Vagina (tissue), 2 donors: ENCODE data around the gene CCNQ. TPM values are rescaled to one million over a fixed set of nuclear protein-coding genes. Genes with fewer than 3 reads are reported as not detected.
A peak's percentile ranks its signal among the peaks of the same experiment; 100 is the strongest.

Experiments
- DNase-seq, 2 donors: peaks; one replicate each; pipeline ENCODE4 v3.0.0-alpha.2; 2017; ENCODE audit errors: extremely low spot score in 2 of 2
- H3K27ac ChIP-seq: fragments of 200-600 bp; sonication (generic); one replicate; pipeline ENCODE4 v1.5.1; 2019
- H3K27me3 ChIP-seq: fragments of 200-600 bp; sonication (generic); one replicate; pipeline ENCODE4 v1.5.1; 2019
- H3K36me3 ChIP-seq, 2 donors: fragments of 200-600 bp; sonication (generic); one replicate each; pipeline ENCODE4 v1.5.1; 2017 to 2019
- H3K4me1 ChIP-seq: fragments of 200-600 bp; sonication (generic); one replicate; pipeline ENCODE4 v1.5.1; 2019
- H3K4me3 ChIP-seq, 2 donors: fragments of 200-600 bp; sonication (generic); 1 replicate in 1 of 2; 2 replicates in 1 of 2; pipeline ENCODE4 v1.5.1; 2016 to 2019
- H3K9me3 ChIP-seq: fragments of 200-600 bp; sonication (generic); one replicate; pipeline ENCODE4 v1.5.1; 2019
- CTCF ChIP-seq, 3 experiments: fragments of 450-650 bp in 2 of 3; fragments of 200-600 bp in 1 of 3; sonication (generic) in 1 of 3; IDR thresholded peaks; one replicate each; pipeline ENCODE4 v1.5.1; 2017 to 2019; ENCODE audit warnings: antibody characterized with exemption in 3 of 3, mild to moderate bottlenecking in 2 of 3, moderate library complexity in 2 of 3
- POLR2A ChIP-seq, 2 donors: fragments of 450-650 bp; IDR thresholded peaks; one replicate each; pipeline ENCODE4 v1.6.1; 2017; ENCODE audit warnings: antibody characterized with exemption in 2 of 2, mild to moderate bottlenecking in 2 of 2, moderate library complexity in 2 of 2
- POLR2AphosphoS5 ChIP-seq, 2 donors: sonication (generic); formaldehyde crosslinking; IDR thresholded peaks; one replicate each; pipeline ENCODE4 v1.9.0; 2017; ENCODE audit warnings: antibody characterized with exemption in 2 of 2, mild to moderate bottlenecking in 2 of 2, low read depth in 1 of 2; ENCODE audit not compliant: insufficient read depth in 1 of 2
- intact Hi-C: fragments of 100-400 bp; cut with DNase I; formaldehyde crosslinking; loops from one replicate; pipeline ENCODE4 v1.15.1; 2023
- total RNA-seq: library from RNA; depleted of rRNA; stranded (reverse); fragments of >200 nt; gene quantifications from one replicate; pipeline ENCODE4 v1.2.3, GENCODE V29; 2016

CCNQ gene
- 31.2 TPM for total RNA-seq

GRCh38 chrX:153598541-153599191, at the start of gene CCNQ:
Gene CCNQ, minus strand, starts transcription at chrX:153599139. Its CDS starts 66 bp downstream, at chrX:153599073.
- Histone ChIP-seq H3K9me3 (no peaks in the 10 kb centered on the region), H3K27me3 (no peaks in the 10 kb centered on the region), H3K4me3 (peak within 1 kb of the TSS; percentile 68 to 70), H3K36me3 (peaks cover 0 to 13% of the 10 kb centered on the region in 2 donors), H3K4me1 (peaks cover 11% of the 10 kb centered on the region), H3K27ac (peak within 1 kb of the TSS; percentile 61)
- no peak for TF ChIP-seq POLR2A (IDR thresholded peaks at IDR 0.05)
- no peak for TF ChIP-seq POLR2AphosphoS5 (IDR thresholded peaks at IDR 0.05; ENCODE audit: insufficient read depth in 1 of 2, low read depth in 1 of 2)
- no peak for TF ChIP-seq CTCF (IDR thresholded peaks at IDR 0.05)
- intact Hi-C loops, result no loop called here
- no peak for DNase-seq

GRCh38 chrX:153647461-153648357, 48.8 kb upstream of the CCNQ start:
- TF ChIP-seq POLR2AphosphoS5 (IDR thresholded peaks at IDR 0.05; ENCODE audit: insufficient read depth in 1 of 2, low read depth in 1 of 2), result no peak
- no peak for TF ChIP-seq CTCF (IDR thresholded peaks at IDR 0.05)
- TF ChIP-seq POLR2A (IDR thresholded peaks at IDR 0.05), result no peak
- no peak for DNase-seq
- H3K27ac ChIP-seq, result no peak overlapping the region
- H3K9me3 ChIP-seq, result no peaks in the 10 kb centered on the region
- peak overlapping the region; percentile 2 to 30 for H3K4me3 ChIP-seq
- no peaks in the 10 kb centered on the region for H3K36me3 ChIP-seq
- intact Hi-C loops, result no loop called here
- H3K27me3 ChIP-seq, result peaks cover 4% of the 10 kb centered on the region
- H3K4me1 ChIP-seq, result peaks cover 7% of the 10 kb centered on the region

- TF ChIP-seq POLR2AphosphoS5 (IDR thresholded peaks at IDR 0.05; ENCODE audit: insufficient read depth in 1 of 2, low read depth in 1 of 2) (no peak), POLR2A (IDR thresholded peaks at IDR 0.05) (no peak), CTCF (IDR thresholded peaks at IDR 0.05) (no peak)
- H3K4me3 ChIP-seq, result peak within 1 kb of the TSS; percentile 2 to 30
- no peak for DNase-seq
- intact Hi-C loops, result no loop called here
- H3K4me1 ChIP-seq, result peaks cover 7% of the 10 kb centered on the region
- H3K27me3 ChIP-seq, result peaks cover 4% of the 10 kb centered on the region
- no peaks in the 10 kb centered on the region for H3K9me3 ChIP-seq
- H3K27ac ChIP-seq, result no peak within 1 kb of the TSS
- no peaks in the 10 kb centered on the region for H3K36me3 ChIP-seq
Observed at GRCh38 chrX:153646620-153647373, 47.9 kb upstream of the CCNQ start, which contains the start of gene DUSP9. Gene DUSP9, plus strand, starts transcription at chrX:153647203. Its CDS starts 751 bp downstream, at chrX:153647954.

- peaks cover 7% of the 10 kb centered on the region for H3K4me1 ChIP-seq
- H3K4me3 ChIP-seq, result no peak overlapping the region
- no peak for DNase-seq
- no peaks in the 10 kb centered on the region for H3K9me3 ChIP-seq
- no peak overlapping the region for H3K27ac ChIP-seq
- no peaks in the 10 kb centered on the region for H3K36me3 ChIP-seq
- TF ChIP-seq CTCF (IDR thresholded peaks at IDR 0.05) (no peak), POLR2AphosphoS5 (IDR thresholded peaks at IDR 0.05; ENCODE audit: insufficient read depth in 1 of 2, low read depth in 1 of 2) (no peak), POLR2A (IDR thresholded peaks at IDR 0.05) (no peak)
- intact Hi-C loops, result no loop called here
- peaks cover 4% of the 10 kb centered on the region for H3K27me3 ChIP-seq
Observed at GRCh38 chrX:153645921-153646488, 47.1 kb upstream of the CCNQ start.
